ENCODE measurements around the gene TPX2.

DNA sequence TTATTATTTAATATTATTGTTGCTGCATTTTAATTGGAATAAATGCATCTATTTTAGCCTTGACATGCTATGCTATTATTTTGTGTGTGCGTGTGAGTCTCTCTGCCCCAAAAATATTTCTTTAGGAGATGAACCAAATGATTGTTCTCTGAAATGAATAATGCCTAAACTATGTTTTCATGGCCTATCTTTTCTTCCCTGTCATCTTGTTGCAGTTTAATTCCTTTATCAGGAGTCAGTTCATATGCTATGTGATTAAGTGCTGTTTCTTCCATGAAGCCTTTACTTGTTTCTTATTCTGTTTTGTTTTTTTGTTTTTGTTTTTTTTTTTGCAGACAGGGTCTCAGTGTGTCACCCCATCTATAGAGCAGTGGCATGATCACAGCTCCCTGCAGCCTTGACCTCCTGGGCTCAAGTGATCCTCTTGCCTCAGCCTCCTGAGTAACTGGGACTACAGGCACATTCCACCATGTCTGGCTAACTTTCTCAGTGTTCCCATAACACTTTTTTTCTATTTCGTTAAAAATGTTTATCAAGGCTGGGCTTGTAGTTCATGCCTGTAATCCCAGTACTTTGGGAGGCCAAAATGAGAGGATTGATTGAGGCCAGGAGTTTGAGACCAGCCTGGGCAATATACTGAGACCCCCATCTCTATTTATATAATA is 25.7 kb downstream of the TPX2 start:
- TF ChIP-seq, protein P1, sequence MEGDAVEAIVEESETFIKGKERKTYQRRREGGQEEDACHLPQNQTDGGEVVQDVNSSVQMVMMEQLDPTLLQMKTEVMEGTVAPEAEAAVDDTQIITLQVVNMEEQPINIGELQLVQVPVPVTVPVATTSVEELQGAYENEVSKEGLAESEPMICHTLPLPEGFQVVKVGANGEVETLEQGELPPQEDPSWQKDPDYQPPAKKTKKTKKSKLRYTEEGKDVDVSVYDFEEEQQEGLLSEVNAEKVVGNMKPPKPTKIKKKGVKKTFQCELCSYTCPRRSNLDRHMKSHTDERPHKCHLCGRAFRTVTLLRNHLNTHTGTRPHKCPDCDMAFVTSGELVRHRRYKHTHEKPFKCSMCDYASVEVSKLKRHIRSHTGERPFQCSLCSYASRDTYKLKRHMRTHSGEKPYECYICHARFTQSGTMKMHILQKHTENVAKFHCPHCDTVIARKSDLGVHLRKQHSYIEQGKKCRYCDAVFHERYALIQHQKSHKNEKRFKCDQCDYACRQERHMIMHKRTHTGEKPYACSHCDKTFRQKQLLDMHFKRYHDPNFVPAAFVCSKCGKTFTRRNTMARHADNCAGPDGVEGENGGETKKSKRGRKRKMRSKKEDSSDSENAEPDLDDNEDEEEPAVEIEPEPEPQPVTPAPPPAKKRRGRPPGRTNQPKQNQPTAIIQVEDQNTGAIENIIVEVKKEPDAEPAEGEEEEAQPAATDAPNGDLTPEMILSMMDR (IDR thresholded peaks at IDR 0.05; ENCODE audit: low read depth, low read length): no peak
- no peak for TF ChIP-seq POLR2A (IDR thresholded peaks at IDR 0.05; ENCODE audit: extremely low read depth, insufficient read length)
- TF ChIP-seq, protein P2, sequence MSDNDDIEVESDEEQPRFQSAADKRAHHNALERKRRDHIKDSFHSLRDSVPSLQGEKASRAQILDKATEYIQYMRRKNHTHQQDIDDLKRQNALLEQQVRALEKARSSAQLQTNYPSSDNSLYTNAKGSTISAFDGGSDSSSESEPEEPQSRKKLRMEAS (IDR thresholded peaks at IDR 0.05; ENCODE audit: low read depth, low read length): no peak
- no peak for TF ChIP-seq MYC (IDR thresholded peaks at IDR 0.05; ENCODE audit: low read depth, low read length)
